GM12873 (cell line): Measurements from ENCODE around the gene TTC21A.

Experiments used
- CTCF ChIP-seq: IDR thresholded peaks from 2 replicates; pipeline ENCODE4 v1.5.1; 2012; ENCODE audit warnings: low read depth, mild to moderate bottlenecking, moderate library complexity, low read length, control low read depth; ENCODE audit not compliant: insufficient read depth; ENCODE audit errors: missing control alignments

TTC21A gene

DNA sequence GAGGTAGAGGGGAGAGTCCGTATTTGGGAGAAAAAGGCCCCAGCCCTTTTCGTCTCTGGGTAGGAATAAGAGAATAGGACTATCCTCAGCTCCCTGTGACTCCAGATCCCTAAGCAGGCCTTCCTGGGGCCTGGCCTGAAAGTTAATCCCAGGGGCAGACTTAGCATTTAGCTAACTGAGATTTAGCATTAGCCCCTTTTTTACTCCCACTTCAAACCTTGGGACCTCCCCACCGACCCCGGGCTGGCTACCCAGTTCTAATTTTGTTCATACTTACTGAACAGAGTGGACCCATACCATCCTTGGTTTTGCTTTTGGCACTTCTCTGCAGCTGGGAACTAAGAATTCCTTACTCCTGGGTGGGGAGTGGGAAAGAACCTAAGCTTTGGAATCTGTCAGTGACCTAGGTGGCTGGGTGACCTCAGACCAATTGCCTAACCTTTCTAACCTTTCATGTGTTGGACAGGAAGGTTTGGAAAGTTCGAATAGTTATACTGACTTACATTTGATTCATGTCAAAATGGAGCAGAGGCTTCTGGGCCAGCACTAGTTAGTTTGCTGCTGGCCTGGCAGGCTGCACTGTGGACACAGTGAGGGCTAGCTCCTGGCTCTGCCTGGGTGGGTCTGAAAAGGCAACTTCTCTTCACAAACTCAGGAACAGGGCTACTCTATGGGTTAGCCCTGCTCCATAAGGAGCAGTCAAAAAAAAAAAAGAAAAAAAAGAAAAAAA lies 11.6 kb downstream of the TTC21A start:
- TF ChIP-seq CTCF, result no peak

GRCh38 chr3:39121621-39122020 lies 14.1 kb downstream of the TTC21A start:
- TF ChIP-seq CTCF, result no peak

- TF ChIP-seq CTCF, result no peak
Measured at GRCh38 chr3:39122813-39123212, 15.3 kb downstream of the TTC21A start.

DNA sequence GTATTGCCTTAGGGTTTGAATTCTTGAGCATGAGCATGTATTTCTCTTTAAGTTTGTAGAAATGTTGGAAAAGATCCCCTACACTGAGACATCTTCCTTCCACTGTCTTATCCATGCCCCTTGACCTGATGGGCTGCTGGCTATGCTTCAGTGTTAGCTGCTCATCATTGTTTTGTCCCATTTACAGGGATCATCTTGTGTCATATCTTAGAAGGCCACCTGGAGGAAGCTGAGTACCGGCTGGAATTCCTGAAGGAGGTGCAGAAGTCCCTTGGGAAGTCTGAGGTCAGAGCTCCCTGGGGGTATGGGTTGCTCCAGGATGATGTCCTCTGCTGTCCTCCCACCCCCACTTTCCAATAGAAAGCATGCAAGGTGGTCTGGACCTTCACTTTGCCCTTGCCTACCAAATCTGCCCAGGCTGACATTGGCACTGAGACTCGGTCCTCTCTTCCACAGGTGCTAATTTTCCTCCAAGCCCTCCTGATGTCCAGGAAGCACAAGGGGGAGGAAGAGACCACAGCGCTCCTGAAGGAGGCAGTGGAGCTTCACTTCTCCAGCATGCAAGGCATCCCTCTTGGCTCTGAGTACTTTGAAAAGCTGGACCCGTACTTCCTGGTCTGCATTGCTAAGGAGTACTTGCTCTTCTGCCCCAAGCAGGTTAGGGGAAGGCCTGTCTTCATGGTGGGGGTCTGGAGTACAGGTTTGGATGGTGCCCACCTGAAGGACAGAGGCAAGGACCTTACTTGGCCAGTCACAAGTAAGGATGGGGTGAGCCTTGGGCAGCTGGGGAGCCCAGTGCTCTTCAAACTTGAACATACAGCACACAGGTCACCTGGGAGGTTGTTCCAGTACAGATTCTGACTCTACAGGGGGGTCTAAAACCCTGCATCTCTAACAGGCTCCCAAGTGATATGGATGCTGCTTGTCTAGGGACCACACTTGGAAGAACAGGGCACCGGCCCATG lies 17.7 kb downstream of the TTC21A start:
- TF ChIP-seq CTCF, result no peak

DNA sequence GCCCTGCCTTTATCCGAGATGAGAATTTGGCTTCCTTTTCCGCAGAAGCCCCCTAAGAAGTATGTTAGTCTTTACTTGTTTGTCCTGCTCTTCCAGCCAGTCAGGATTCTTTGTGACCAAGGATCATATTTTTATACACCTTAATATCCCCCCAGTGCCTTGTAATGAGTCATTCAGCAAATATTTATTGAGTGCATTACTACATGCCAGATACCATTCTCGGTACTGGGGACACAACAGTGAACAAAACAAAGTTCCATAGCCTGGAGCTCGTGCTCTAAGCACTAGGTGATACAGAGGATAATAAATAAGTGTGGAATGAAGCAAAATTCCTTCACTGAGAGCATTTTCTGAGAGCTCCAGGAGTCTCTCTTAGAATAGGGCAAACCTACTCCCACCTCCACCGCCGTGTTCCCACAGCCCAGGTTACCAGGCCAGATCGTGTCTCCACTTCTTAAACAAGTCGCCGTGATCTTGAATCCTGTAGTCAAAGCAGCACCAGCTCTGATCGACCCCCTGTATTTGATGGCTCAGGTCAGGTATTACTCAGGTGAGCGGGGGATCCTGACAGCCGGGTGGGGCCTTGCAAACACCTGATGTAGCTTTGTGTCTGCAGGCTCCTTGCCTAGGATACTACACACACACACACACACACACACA lies 18.5 kb downstream of the TTC21A start:
- no peak for TF ChIP-seq CTCF

- TF ChIP-seq CTCF, result peak; percentile 47
Measured at GRCh38 chr3:39126532-39127071, 19.1 kb downstream of the TTC21A start.

DNA sequence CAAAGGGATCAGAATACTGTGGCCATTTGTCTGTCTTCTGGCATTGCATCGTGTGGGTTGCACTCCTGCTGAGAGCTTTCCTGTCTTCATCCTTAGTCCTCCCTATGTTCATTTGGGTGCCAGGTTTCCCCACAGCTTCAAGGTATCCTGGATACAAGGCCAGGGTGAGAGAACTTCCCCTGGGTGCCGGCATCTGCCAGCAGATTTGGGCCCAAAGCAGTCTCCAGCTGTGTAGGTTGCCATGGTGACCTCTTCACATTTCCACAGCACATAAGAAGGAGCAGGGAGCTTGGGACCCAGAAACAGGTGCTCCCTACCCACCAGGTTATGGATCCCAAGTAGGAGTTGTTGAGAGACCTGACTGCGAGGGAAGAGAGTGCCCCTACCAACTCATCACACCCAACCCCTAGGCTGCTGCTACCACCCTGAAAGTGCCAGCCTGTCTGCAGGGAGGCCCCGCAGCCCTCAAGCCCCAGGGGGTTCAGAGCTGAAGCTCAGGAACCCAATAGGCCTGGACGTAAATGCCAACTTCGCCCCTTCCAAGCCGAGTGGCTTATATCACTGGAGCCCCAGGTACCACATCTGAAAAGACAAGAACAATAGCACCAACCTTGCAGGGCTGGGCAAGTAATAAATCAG lies 19.9 kb downstream of the TTC21A start:
- TF ChIP-seq CTCF, result no peak
